LNCaP clone FGC (cell line): ENCODE data around the gene HK3.

Source experiments
- DNase-seq: peaks from one replicate; pipeline ENCODE4 v3.0.0-alpha.2; 2011; ENCODE audit warnings: low read depth
- H3K4me3 ChIP-seq: 2 replicates; pipeline ENCODE4 v1.5.1; 2011; ENCODE audit warnings: mild to moderate bottlenecking, low read depth, low read length, control low read depth
- CTCF ChIP-seq: IDR thresholded peaks from 2 replicates; pipeline ENCODE4 v1.5.1; 2012; ENCODE audit warnings: mild to moderate bottlenecking; ENCODE audit not compliant: control insufficient read depth, insufficient read depth; ENCODE audit errors: extremely low read depth

HK3 gene

GRCh38 chr5:176844281-176844680 is 54.9 kb downstream of the HK3 start:
- no peak for DNase-seq
- no peak for TF ChIP-seq CTCF
- no peak overlapping the region for H3K4me3 ChIP-seq

GRCh38 chr5:176843673-176844072 is 55.5 kb downstream of the HK3 start:
- no peak for DNase-seq
- no peak overlapping the region for H3K4me3 ChIP-seq
- no peak for TF ChIP-seq CTCF

- peak; percentile 70 for DNase-seq
- TF ChIP-seq CTCF = no peak
- H3K4me3 ChIP-seq = no peak overlapping the region
Measured at GRCh38 chr5:176837707-176838115, 61.4 kb downstream of the HK3 start.

GRCh38 chr5:176836811-176837706 is 62.1 kb downstream of the HK3 start:
- H3K4me3 ChIP-seq = no peak overlapping the region
- DNase-seq = no peak
- TF ChIP-seq CTCF = no peak

- no peak for TF ChIP-seq CTCF
- H3K4me3 ChIP-seq = no peak overlapping the region
- DNase-seq = no peak
Measured at GRCh38 chr5:176835918-176836317, 63.2 kb downstream of the HK3 start.

- DNase-seq = no peak
Measured at GRCh38 chr5:176833286-176833685, 65.9 kb downstream of the HK3 start.

More at GRCh38 chr5:176833286-176833685, 65.9 kb downstream of the HK3 start:
- H3K4me3 ChIP-seq = no peak overlapping the region
- no peak for TF ChIP-seq CTCF
